ENCODE measurements around the gene HTR1D.

HTR1D gene

DNA sequence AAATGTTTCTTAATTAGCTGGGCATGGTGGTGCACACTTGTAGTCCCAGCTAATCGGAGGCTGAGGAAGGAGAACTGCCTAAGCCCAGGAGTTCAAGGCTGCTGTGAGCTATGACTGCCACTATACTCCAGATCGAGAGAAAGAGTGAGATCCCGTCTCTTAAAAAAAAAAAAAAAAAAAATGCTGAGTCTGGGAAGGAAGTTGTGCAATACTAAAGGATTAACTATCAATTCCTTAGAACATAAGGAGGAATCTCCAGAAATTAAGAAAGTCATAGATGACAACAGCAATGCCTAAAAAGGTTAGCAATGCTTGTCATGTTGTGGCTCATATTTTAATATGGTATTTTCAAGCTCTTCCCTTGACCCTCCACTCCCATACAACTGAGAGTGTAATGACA is 53.9 kb downstream of the HTR1D start:
- Histone ChIP-seq H3K9me3 (ENCODE audit: control insufficient read depth, low read length) (no peaks in the 10 kb centered on the region), H3K27me3 (ENCODE audit: control insufficient read depth, insufficient read depth, low read length) (no peaks in the 10 kb centered on the region), H3K4me3 (ENCODE audit: low read length) (no peak overlapping the region), H3K36me3 (ENCODE audit: control insufficient read depth, insufficient read depth, low read length) (no peaks in the 10 kb centered on the region), H3K9ac (ENCODE audit: low read length) (no peak overlapping the region), H3K4me1 (ENCODE audit: control insufficient read depth, insufficient read depth, low read length) (peaks cover 13% of the 10 kb centered on the region)

DNA sequence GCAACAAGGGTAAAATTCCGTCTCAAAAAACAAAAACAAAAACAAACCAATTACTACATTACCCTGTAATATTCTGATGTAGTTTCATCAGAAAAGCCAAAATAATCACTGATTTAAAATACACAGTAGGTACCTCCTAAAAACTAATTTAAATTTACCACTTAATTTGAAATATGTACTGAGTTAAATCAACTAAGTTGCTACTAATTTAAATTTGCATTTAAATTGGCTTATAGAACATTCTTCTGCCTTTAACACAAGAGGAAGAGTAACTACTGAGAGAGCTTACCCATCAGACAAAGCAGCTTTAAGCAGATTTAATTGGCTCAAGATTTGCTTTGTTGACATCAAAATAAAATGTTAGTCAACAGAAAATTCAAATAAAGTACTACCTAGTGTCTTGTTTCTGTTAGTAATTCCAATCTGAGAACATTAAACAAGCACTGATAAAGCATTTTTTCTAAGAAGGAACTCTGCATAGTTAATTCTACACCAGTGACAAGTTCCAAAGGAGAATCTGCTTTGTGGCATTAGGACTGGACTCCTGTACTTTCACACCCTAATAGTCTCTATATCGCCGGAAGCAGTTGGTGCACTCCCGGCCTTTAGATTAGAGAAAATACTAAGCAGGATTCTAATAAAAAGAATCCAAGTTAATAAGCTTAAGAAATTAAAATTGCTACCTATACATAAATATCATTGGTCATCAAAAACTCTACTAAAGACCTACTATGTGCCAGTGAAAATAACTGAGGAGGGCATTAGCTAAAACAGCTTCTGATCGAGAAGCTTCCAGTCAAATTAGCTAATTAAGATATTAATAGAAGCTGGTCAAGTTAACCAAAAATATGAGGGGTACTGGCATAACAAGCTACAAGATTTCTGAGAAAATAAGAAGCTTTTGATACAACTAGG is 57.1 kb downstream of the HTR1D start:
- Histone ChIP-seq H3K27me3 (ENCODE audit: control insufficient read depth, insufficient read depth, low read length) (no peaks in the 10 kb centered on the region), H3K9me3 (ENCODE audit: control insufficient read depth, low read length) (no peaks in the 10 kb centered on the region), H3K36me3 (ENCODE audit: control insufficient read depth, insufficient read depth, low read length) (no peaks in the 10 kb centered on the region), H3K4me3 (ENCODE audit: low read length) (no peak overlapping the region), H3K4me1 (ENCODE audit: control insufficient read depth, insufficient read depth, low read length) (peaks cover 7% of the 10 kb centered on the region), H3K9ac (ENCODE audit: low read length) (no peak overlapping the region)

DNA sequence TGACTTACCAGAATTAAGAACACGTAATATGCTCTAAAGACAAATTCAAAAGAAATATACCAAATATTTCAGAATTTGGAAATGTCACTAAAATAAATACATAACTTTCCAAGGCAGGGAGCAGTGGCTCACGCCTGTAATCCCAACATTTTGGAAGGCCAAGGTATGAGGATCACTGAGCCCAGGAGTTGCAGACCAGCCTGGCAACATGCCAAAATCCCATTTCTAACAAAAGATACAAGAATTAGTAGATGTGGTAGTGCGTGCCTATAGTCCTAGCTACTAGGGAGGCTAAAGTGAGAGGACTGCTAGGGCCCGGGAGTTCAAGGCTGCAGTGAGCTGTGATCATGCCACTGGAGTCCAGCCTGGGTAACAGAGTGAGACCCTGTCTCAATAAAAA is 60.4 kb downstream of the HTR1D start:
- Histone ChIP-seq H3K4me3 (ENCODE audit: low read length) (no peak overlapping the region), H3K9me3 (ENCODE audit: control insufficient read depth, low read length) (no peaks in the 10 kb centered on the region), H3K4me1 (ENCODE audit: control insufficient read depth, insufficient read depth, low read length) (peaks cover 7% of the 10 kb centered on the region), H3K36me3 (ENCODE audit: control insufficient read depth, insufficient read depth, low read length) (no peaks in the 10 kb centered on the region), H3K9ac (ENCODE audit: low read length) (no peak overlapping the region), H3K27me3 (ENCODE audit: control insufficient read depth, insufficient read depth, low read length) (no peaks in the 10 kb centered on the region)

DNA sequence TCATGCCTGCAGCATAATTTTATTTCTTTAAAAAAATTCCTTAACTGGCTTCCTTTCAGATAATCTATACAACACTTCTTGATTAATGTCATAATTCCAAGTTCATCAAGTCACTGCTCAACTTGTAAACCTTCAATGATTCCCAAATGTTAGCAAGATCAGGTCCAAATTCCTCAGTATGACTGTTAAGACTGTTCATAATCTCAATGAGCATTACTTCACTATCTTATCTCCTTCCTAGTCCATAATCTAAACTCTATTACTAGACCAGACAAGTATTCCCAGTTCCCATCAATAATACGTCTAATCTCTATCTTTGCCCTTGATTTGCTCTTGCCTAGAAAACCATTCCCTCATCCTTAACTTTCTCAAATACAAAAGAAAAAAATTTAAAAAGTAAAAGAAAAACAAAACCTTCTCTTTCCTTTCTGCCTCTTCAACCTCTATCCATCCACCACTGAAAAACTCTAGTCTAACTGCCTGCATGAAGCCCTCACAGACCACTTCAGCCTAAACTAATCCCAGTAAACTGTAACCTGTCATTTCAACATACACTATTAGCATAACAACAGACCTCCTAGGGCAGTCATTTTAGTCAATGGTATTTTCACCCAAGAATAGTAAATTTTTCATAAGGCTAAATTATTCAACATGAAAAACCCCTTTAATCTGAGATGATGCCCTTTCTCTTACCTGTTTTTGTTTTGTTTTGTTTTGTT is 64.2 kb downstream of the HTR1D start:
- H3K4me3 ChIP-seq (ENCODE audit: low read length): no peak overlapping the region
- H3K9me3 ChIP-seq (ENCODE audit: control insufficient read depth, low read length): no peaks in the 10 kb centered on the region
- peaks cover 6% of the 10 kb centered on the region for H3K4me1 ChIP-seq (ENCODE audit: control insufficient read depth, insufficient read depth, low read length)
- H3K27me3 ChIP-seq (ENCODE audit: control insufficient read depth, insufficient read depth, low read length): no peaks in the 10 kb centered on the region
- no peaks in the 10 kb centered on the region for H3K36me3 ChIP-seq (ENCODE audit: control insufficient read depth, insufficient read depth, low read length)
- no peak overlapping the region for H3K9ac ChIP-seq (ENCODE audit: low read length)

DNA sequence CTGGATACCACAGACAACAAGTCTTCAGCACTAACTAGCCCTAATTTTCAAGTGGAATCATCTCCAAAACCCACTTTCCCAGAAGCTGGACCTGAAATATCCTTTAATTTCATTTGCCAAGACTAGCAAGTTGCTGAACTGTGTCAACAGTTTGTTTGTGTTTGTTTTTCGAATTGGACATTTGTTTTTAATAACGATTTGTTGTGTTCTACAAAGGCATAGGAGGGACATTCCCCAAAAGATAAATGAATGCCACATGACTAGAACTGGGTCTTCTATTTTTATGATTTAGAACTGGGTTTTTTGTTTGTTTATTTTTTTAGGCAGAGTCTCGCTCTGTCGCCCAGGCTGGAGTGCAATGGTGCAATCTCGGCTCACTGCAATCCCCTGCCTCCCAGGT is 66.6 kb downstream of the HTR1D start:
- Histone ChIP-seq H3K9ac (ENCODE audit: low read length) (no peak overlapping the region), H3K9me3 (ENCODE audit: control insufficient read depth, low read length) (no peaks in the 10 kb centered on the region), H3K27me3 (ENCODE audit: control insufficient read depth, insufficient read depth, low read length) (no peaks in the 10 kb centered on the region), H3K36me3 (ENCODE audit: control insufficient read depth, insufficient read depth, low read length) (no peaks in the 10 kb centered on the region), H3K4me3 (ENCODE audit: low read length) (no peak overlapping the region), H3K4me1 (ENCODE audit: control insufficient read depth, insufficient read depth, low read length) (peaks cover 6% of the 10 kb centered on the region)

DNA sequence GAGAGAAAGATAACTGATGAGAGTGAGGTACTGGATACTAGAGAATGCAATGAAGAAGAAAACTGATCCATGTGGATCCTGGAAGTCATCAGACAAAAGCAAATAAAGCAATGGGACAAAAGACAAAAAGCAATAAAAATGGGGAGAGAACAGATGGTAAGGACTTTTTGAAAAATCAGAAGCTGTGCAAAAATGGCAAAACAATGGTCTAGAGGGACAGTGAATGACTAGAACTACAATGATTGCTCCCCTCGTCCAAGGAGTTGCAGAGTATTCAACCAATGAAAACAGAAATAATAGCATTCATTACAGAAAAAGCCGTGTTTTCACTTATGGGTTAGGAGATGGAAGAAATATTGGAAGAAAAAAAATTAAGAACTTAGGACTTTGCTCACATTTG is 67.2 kb downstream of the HTR1D start:
- no peak overlapping the region for H3K4me3 ChIP-seq (ENCODE audit: low read length)
- no peaks in the 10 kb centered on the region for H3K36me3 ChIP-seq (ENCODE audit: control insufficient read depth, insufficient read depth, low read length)
- peaks cover 6% of the 10 kb centered on the region for H3K4me1 ChIP-seq (ENCODE audit: control insufficient read depth, insufficient read depth, low read length)
- no peaks in the 10 kb centered on the region for H3K27me3 ChIP-seq (ENCODE audit: control insufficient read depth, insufficient read depth, low read length)
- H3K9ac ChIP-seq (ENCODE audit: low read length): no peak overlapping the region
- H3K9me3 ChIP-seq (ENCODE audit: control insufficient read depth, low read length): no peaks in the 10 kb centered on the region

DNA sequence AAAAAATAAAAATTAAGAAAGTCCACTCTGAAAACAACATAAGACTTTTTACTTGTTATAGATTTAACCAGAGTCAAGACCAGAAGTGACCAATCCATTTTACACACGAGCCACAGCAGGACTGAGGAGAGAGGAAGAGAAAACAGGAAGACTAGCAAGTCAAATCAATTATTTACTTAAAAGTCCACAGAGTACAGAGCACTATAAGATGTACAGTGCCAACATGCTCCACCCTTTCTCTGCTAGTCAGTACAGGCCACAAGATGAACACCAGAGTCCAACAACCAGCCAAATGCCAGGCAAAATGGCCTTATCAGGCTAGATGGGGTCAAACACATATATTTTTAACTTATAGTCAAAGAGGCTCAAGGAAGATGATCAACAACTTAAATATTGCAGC is 68.2 kb downstream of the HTR1D start:
- no peaks in the 10 kb centered on the region for H3K36me3 ChIP-seq (ENCODE audit: control insufficient read depth, insufficient read depth, low read length)
- H3K4me3 ChIP-seq (ENCODE audit: low read length): no peak overlapping the region
- no peak overlapping the region for H3K9ac ChIP-seq (ENCODE audit: low read length)
- H3K27me3 ChIP-seq (ENCODE audit: control insufficient read depth, insufficient read depth, low read length): no peaks in the 10 kb centered on the region
- no peaks in the 10 kb centered on the region for H3K9me3 ChIP-seq (ENCODE audit: control insufficient read depth, low read length)
- peaks cover 6% of the 10 kb centered on the region for H3K4me1 ChIP-seq (ENCODE audit: control insufficient read depth, insufficient read depth, low read length)

DNA sequence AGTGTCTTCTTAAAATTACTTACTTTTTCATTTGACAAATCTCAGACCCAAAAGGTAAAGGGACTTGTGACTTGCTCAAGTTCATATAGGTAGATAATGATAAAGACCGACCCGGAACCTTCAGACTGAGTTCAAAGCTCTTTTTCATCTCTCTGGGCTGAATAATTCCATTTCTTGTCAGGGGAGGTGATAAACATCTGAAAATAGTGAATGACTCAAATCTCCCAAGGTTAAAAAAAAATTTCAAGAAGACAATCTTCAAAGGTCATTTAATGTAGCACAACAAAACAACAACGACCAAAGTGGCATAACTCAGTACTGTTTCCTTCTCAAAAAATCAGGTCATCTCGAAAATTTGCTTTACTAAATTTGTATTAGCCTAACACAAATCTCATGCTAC is 69.2 kb downstream of the HTR1D start:
- H3K4me3 ChIP-seq (ENCODE audit: low read length): no peak overlapping the region
- H3K9me3 ChIP-seq (ENCODE audit: control insufficient read depth, low read length): no peaks in the 10 kb centered on the region
- no peaks in the 10 kb centered on the region for H3K27me3 ChIP-seq (ENCODE audit: control insufficient read depth, insufficient read depth, low read length)
- no peaks in the 10 kb centered on the region for H3K36me3 ChIP-seq (ENCODE audit: control insufficient read depth, insufficient read depth, low read length)
- H3K4me1 ChIP-seq (ENCODE audit: control insufficient read depth, insufficient read depth, low read length): peaks cover 6% of the 10 kb centered on the region
- no peak overlapping the region for H3K9ac ChIP-seq (ENCODE audit: low read length)

All from mucosa of stomach (tissue), 1 donor.